ENCODE results near the gene DAO. TPM values are rescaled to one million over a fixed set of nuclear protein-coding genes. Genes with fewer than 3 reads are reported as not detected.
"Not testable (repeated sequence)": the region's sequence is repeated elsewhere in the genome, so short reads cannot be mapped to it uniquely, and the experiment has no call there.

Gene DAO
- total RNA-seq, 2 donors from 2014 or later = not detected

DNA sequence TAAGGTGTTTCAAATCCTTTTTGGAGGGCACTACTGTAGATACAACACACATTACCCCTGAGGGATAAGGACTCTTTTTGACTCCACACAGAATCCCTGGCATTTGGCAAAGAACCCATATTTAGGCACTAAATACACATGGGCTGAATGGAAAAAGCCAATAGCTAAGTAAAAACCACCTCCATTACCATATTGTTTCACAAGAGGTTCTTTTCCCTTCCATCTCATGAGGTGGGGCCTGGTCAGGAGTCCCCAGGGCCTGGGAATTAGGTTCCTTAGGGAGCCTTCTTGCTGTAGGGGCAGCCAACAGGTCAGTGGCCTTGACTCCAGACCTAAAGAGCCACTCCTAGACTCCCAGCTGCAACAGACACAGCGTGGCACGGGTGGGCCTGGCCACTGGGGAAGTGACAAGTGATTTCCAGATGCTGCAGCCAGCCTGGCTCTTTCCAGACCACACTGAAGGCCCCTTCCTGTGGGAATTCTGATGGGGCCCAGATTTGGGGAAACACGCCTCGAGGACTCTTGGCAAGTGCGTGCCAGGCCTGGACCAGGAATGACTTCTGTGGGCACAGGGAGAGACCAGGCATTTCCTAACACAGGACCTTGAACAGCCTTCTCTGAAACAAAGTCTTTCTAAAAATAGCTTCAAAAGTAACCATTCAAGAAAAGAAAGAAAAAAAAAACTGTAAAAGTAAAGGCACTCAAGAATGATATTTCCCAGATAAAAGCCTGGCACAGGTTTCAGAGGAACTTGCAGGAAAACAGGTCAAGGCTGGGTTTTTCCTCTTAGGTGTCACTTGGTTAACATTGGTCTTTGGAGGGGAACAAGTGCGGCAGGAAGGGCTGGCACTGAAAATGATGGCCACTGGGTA is 40.6 kb upstream of the DAO start:
- H3K4me3 ChIP-seq = no peak overlapping the region
- H3K4me1 ChIP-seq = peaks cover 0 to 89% of the 10 kb centered on the region in 2 donors
- peaks cover 7% of the 10 kb centered on the region for H3K36me3 ChIP-seq
- peak overlapping the region; percentile 94 to 95 for H3K27ac ChIP-seq
- H3K9me3 ChIP-seq = no peaks in the 10 kb centered on the region
- H3K27me3 ChIP-seq = no peaks in the 10 kb centered on the region
- TF ChIP-seq, protein P1, sequence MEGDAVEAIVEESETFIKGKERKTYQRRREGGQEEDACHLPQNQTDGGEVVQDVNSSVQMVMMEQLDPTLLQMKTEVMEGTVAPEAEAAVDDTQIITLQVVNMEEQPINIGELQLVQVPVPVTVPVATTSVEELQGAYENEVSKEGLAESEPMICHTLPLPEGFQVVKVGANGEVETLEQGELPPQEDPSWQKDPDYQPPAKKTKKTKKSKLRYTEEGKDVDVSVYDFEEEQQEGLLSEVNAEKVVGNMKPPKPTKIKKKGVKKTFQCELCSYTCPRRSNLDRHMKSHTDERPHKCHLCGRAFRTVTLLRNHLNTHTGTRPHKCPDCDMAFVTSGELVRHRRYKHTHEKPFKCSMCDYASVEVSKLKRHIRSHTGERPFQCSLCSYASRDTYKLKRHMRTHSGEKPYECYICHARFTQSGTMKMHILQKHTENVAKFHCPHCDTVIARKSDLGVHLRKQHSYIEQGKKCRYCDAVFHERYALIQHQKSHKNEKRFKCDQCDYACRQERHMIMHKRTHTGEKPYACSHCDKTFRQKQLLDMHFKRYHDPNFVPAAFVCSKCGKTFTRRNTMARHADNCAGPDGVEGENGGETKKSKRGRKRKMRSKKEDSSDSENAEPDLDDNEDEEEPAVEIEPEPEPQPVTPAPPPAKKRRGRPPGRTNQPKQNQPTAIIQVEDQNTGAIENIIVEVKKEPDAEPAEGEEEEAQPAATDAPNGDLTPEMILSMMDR (IDR thresholded peaks at IDR 0.05) = no peak
- DNase-seq (ENCODE audit: low spot score) = peak; percentile 80

DNA sequence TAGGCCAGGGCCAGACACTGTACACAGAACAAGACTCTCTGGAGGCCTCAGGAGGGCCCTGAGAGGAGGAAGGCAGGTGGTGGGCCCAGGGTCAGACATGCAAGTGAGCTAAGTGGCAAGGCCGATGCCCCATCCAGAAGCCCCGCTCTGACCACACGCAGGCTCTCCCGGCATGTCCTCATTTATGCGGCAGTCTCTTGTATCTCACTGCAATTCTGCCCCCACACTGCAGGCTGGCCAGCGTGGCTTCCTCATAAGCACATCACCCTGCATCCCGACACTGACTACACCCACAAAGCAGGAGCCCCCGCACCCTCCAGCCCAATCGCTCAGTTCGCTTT is 40.0 kb upstream of the DAO start:
- Histone ChIP-seq H3K4me1 (peaks cover 0 to 87% of the 10 kb centered on the region in 2 donors), H3K27me3 (no peaks in the 10 kb centered on the region), H3K36me3 (peaks cover 5% of the 10 kb centered on the region), H3K27ac (peak overlapping the region; percentile 94 to 95), H3K4me3 (no peak overlapping the region), H3K9me3 (no peaks in the 10 kb centered on the region)
- TF ChIP-seq, protein P1 (IDR thresholded peaks at IDR 0.05) = no peak
- no peak for DNase-seq (ENCODE audit: low spot score)

DNA sequence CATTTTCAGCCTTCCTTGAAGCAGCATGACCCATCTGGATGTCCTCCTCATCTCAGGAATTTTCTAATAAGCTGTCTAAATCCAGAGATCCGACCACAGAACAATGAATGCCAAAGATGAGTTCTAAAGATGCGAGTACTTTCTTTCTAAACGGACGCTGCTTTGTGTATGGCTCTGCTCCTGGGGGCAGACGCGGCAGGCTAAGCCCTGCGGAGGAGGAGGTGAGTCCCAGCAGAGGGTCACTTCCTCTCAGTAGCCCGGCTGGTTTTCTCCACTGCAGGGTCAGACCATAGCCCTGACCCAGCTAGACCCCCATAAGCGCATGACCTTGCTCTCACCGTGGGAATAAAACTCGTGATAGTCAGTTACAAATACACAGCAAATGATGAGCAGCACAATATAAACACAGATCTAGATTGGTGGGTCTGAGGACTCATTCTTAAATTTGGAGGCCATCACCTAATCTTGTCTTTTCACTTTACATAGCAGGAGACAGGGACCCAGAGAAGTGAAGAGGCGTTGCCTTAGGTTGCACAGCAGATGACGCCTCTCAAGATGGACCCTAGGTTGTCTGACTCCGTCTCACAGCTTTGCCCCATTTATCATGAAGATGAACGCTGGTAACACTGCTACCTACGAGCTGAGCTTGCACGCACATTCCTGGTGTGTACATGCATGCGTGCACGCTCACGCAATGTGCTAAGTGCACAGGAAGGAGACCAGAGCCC is 39.1 kb upstream of the DAO start:
- Histone ChIP-seq H3K36me3 (no peaks in the 10 kb centered on the region), H3K4me3 (no peak overlapping the region), H3K27ac (peak overlapping the region; percentile 94 to 95), H3K27me3 (no peaks in the 10 kb centered on the region), H3K9me3 (no peaks in the 10 kb centered on the region), H3K4me1 (peaks cover 0 to 86% of the 10 kb centered on the region in 2 donors)
- TF ChIP-seq, protein P1 (IDR thresholded peaks at IDR 0.05) = no peak
- no peak for DNase-seq (ENCODE audit: low spot score)

DNA sequence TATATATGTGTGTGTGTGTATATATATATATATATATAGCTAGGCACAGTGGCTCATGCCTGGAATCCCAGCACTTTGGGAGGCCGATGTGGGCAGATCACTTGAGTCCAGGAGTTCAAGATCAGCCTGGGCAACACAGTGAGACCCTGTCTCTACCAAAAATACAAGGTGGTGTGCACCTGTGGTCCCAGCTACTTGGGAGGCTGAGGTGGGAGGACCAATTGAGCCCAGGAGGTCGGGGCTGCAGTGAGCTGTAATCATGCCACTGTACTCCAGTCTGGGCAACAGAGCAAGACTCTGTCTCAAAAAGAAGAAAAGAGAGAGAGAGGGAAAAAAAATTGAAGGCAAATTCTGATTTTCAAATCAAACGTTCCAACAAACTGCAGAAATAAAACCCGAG is 38.1 kb upstream of the DAO start:
- not testable (repeated sequence) for H3K4me3 ChIP-seq; DNase-seq (ENCODE audit: low spot score); H3K9me3 ChIP-seq; H3K27me3 ChIP-seq; H3K36me3 ChIP-seq
- H3K4me1 ChIP-seq = peaks cover 0 to 88% of the 10 kb centered on the region in 2 donors
- peak overlapping the region; percentile 94 to 95 for H3K27ac ChIP-seq

DNA sequence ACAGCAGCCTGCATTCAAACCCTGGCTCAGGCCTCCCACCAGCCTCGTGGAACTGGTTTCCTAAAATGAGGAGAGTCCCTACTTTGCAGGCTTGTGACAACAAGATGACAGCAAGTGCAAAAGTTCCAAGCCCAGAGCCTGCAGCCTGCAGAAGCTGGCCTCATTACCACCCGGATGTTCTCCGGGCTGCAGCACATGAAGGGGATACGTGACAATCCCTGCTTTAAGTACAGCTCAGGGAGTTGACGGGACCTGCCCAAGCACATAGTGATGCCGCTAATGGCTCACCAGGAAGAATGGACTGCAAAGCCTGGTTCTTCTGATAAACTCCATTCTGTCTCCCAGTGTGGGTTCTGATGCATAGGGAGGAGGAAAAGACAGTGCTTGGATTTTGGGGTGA is 37.5 kb upstream of the DAO start:
- Histone ChIP-seq H3K4me3 (no peak overlapping the region), H3K36me3 (peaks cover 10% of the 10 kb centered on the region), H3K9me3 (no peaks in the 10 kb centered on the region), H3K27me3 (no peaks in the 10 kb centered on the region), H3K27ac (peak overlapping the region; percentile 94 to 95), H3K4me1 (peaks cover 0 to 88% of the 10 kb centered on the region in 2 donors)
- TF ChIP-seq, protein P1 (IDR thresholded peaks at IDR 0.05) = no peak
- no peak for DNase-seq (ENCODE audit: low spot score)

DNA sequence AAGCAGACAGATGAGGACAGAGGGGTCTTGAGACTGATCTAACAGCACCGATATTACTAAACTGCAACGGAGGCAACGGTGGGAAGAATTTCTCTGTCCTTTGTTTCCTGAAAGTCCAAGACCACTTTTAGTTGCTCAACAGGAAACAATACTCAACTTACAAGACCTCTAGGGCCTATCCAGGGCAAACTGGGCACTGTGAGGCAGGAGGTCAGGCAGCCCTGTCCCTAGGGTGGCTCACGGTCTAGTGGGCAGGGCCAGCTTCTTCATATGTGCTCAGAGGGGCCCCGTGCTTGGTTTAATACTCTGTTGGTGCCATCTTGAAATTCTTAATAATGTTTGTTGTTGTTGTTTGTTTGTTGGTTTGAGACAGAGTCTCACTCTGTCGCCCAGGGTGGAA is 36.7 kb upstream of the DAO start:
- Histone ChIP-seq H3K27me3 (no peaks in the 10 kb centered on the region), H3K4me1 (peaks cover 0 to 88% of the 10 kb centered on the region in 2 donors), H3K9me3 (no peaks in the 10 kb centered on the region), H3K27ac (peak overlapping the region; percentile 94 to 95), H3K36me3 (peaks cover 17% of the 10 kb centered on the region), H3K4me3 (no peak overlapping the region)
- DNase-seq (ENCODE audit: low spot score) = no peak
- TF ChIP-seq, protein P1 (IDR thresholded peaks at IDR 0.05) = no peak

All from right atrium auricular region (tissue), 2 donors.